ENCODE results near the gene CHST2. TPM values are rescaled to one million over a fixed set of nuclear protein-coding genes. Genes with fewer than 3 reads are reported as not detected.

CHST2 gene
- total RNA-seq, 1 experiment from 2014 or later: 1.7 TPM

DNA sequence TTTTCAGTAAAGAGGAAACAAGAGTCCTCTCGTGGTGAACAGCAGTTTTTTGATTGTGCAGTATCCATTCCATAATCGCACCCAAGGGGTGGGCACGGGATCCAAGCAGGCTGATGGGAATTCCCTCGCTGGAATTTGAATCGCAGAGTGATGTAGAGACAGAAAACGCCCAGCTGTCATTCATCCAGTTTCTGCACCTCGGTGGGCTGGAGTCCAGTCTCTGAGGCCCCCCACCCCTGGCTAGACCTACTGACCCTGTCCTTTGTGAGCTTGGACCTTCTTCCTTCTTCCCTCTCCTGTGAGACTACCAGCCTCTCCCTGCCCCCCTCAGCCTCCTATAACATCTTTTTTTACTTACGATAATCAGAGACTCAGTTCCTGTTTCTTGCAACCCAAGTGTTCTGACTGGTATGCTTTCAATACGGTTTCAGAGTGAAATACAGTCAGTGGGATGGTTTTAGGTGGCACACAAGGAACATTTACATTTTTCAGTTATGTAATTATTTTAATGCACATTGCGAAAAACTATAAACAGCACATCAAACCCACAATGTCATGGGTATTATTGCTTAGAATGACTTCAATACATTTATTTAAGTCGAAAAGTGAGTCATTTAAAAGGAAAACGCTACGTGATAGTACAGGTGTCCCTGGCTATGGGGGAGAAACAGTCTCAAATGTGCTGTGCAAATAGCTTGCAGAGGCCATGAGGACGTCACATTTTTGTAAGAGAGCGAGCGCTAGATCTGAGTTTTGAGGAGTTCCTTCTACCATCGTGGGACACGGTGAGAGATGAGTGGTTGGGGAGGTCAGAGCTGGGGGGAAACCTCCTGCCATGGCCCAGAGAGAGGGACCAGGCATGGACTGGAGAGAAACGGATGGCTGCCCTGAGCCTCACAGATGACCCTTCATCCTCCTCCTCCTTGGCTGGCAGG, 37.5 kb upstream of the CHST2 start:
- Histone ChIP-seq H3K9ac (ENCODE audit: low read length) (no peak overlapping the region), H2AFZ (ENCODE audit: low read depth, low read length, poor library complexity, severe bottlenecking) (no peak overlapping the region), H3K27ac (ENCODE audit: low read depth, low read length) (no peak overlapping the region), H3K27me3 (ENCODE audit: insufficient read depth, low read length) (no peaks in the 10 kb centered on the region), H4K20me1 (ENCODE audit: insufficient read depth) (no peaks in the 10 kb centered on the region), H3K36me3 (ENCODE audit: control insufficient read depth in 1 of 2, insufficient read depth in 2 of 2, low read length in 2 of 2) (no peaks in the 10 kb centered on the region), H3K79me2 (ENCODE audit: insufficient read depth, low read length) (no peaks in the 10 kb centered on the region), H3K4me2 (ENCODE audit: low read length) (no peak overlapping the region), H3K9me2 (ENCODE audit: insufficient read depth) (no peaks in the 10 kb centered on the region), H3K9me3 (ENCODE audit: control insufficient read depth in 1 of 2, insufficient read depth in 1 of 2, low read depth in 1 of 2, low read length in 2 of 2) (no peaks in the 10 kb centered on the region), H3K4me1 (ENCODE audit: control insufficient read depth in 1 of 2, insufficient read depth in 2 of 2, low read length in 2 of 2) (no peaks in the 10 kb centered on the region), H3K4me3 (replicated peaks in 1 of 2; ENCODE audit: low read depth in 1 of 2, low read length in 2 of 2) (no peak overlapping the region)
- intact Hi-C loops (cut with micrococcal nuclease): no loop called here
- BruUV-seq (replicated peaks): no TSS peak
- ChIA-PET POLR2A (no interaction called here), RAD21 (ENCODE audit: low non-redundant PET in 1 of 2, low total read pairs in 2 of 2, uncharacterized antibody in 2 of 2, unreplicated experiment in 2 of 2) (no interaction called here), CTCF (no interaction called here)
- TF ChIP-seq ZNF274 (IDR thresholded peaks at IDR 0.05; ENCODE audit: low read depth, low read length): no peak
- TF ChIP-seq, protein P1, sequence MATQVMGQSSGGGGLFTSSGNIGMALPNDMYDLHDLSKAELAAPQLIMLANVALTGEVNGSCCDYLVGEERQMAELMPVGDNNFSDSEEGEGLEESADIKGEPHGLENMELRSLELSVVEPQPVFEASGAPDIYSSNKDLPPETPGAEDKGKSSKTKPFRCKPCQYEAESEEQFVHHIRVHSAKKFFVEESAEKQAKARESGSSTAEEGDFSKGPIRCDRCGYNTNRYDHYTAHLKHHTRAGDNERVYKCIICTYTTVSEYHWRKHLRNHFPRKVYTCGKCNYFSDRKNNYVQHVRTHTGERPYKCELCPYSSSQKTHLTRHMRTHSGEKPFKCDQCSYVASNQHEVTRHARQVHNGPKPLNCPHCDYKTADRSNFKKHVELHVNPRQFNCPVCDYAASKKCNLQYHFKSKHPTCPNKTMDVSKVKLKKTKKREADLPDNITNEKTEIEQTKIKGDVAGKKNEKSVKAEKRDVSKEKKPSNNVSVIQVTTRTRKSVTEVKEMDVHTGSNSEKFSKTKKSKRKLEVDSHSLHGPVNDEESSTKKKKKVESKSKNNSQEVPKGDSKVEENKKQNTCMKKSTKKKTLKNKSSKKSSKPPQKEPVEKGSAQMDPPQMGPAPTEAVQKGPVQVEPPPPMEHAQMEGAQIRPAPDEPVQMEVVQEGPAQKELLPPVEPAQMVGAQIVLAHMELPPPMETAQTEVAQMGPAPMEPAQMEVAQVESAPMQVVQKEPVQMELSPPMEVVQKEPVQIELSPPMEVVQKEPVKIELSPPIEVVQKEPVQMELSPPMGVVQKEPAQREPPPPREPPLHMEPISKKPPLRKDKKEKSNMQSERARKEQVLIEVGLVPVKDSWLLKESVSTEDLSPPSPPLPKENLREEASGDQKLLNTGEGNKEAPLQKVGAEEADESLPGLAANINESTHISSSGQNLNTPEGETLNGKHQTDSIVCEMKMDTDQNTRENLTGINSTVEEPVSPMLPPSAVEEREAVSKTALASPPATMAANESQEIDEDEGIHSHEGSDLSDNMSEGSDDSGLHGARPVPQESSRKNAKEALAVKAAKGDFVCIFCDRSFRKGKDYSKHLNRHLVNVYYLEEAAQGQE (IDR thresholded peaks at IDR 0.05; ENCODE audit: low read depth): no peak
- no peak for TF ChIP-seq SRF (IDR thresholded peaks at IDR 0.05; ENCODE audit: low read depth)
- no peak for TF ChIP-seq POLR2A (IDR thresholded peaks at IDR 0.05; ENCODE audit: borderline replicate concordance, extremely low read depth, insufficient read depth, insufficient read length)
- no peak for TF ChIP-seq SP1 (IDR thresholded peaks at IDR 0.05; ENCODE audit: low read depth)
- no peak for TF ChIP-seq ZFX (IDR thresholded peaks at IDR 0.05)
- no peak for TF ChIP-seq JUND (IDR thresholded peaks at IDR 0.05)
- no peak for TF ChIP-seq POLR2AphosphoS5 (IDR thresholded peaks at IDR 0.05; ENCODE audit: low read depth, low read length)
- TF ChIP-seq, protein P2, sequence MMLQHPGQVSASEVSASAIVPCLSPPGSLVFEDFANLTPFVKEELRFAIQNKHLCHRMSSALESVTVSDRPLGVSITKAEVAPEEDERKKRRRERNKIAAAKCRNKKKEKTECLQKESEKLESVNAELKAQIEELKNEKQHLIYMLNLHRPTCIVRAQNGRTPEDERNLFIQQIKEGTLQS (IDR thresholded peaks at IDR 0.05): no peak
- no peak for TF ChIP-seq CEBPB (IDR thresholded peaks at IDR 0.05; ENCODE audit: low read depth)
- TF ChIP-seq, protein P3, sequence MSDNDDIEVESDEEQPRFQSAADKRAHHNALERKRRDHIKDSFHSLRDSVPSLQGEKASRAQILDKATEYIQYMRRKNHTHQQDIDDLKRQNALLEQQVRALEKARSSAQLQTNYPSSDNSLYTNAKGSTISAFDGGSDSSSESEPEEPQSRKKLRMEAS (IDR thresholded peaks at IDR 0.05): no peak
- no peak for TF ChIP-seq EZH2phosphoT487 (IDR thresholded peaks at IDR 0.05; ENCODE audit: borderline replicate concordance)
- TF ChIP-seq CBX3 (IDR thresholded peaks at IDR 0.05; ENCODE audit: low read depth): no peak
- TF ChIP-seq, protein P4, sequence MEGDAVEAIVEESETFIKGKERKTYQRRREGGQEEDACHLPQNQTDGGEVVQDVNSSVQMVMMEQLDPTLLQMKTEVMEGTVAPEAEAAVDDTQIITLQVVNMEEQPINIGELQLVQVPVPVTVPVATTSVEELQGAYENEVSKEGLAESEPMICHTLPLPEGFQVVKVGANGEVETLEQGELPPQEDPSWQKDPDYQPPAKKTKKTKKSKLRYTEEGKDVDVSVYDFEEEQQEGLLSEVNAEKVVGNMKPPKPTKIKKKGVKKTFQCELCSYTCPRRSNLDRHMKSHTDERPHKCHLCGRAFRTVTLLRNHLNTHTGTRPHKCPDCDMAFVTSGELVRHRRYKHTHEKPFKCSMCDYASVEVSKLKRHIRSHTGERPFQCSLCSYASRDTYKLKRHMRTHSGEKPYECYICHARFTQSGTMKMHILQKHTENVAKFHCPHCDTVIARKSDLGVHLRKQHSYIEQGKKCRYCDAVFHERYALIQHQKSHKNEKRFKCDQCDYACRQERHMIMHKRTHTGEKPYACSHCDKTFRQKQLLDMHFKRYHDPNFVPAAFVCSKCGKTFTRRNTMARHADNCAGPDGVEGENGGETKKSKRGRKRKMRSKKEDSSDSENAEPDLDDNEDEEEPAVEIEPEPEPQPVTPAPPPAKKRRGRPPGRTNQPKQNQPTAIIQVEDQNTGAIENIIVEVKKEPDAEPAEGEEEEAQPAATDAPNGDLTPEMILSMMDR (IDR thresholded peaks at IDR 0.05 in 2 of 3, conservative IDR thresholded peaks at IDR 0.05 in 1 of 3; ENCODE audit: borderline replicate concordance in 1 of 3, insufficient read depth in 1 of 3, low read depth in 2 of 3, low read length in 2 of 3): no peak
- TF ChIP-seq ELF1 (IDR thresholded peaks at IDR 0.05; ENCODE audit: borderline replicate concordance, low read depth): no peak
- no peak for TF ChIP-seq RAD21 (IDR thresholded peaks at IDR 0.05; ENCODE audit: low read depth)
- TF ChIP-seq EGR1 (IDR thresholded peaks at IDR 0.05; ENCODE audit: low read depth): no peak
- ATAC-seq: no peak
- DNase-seq (ENCODE audit: low read depth, low spot score): no peak
